G401.6 (cell line): ENCODE data around the gene SMTNL1.

Experiments used
- FAIRE-seq: peaks from 2 replicates; lab custom pipeline; 2012; peaks lifted over from hg19 to GRCh38; lab: Jason Lieb, UNC

SMTNL1 gene

GRCh38 chr11:57597461-57597915 lies 60.1 kb downstream of the SMTNL1 start, which contains the start of gene SERPING1:
SERPING1 (plus strand) TSS chr11:57597685; CDS start chr11:57598271, 586 bp downstream.
- no peak for FAIRE-seq

GRCh38 chr11:57597916-57598830 lies 60.8 kb downstream of the SMTNL1 start:
- FAIRE-seq = no peak

GRCh38 chr11:57598831-57599155 lies 61.4 kb downstream of the SMTNL1 start:
- no peak for FAIRE-seq

DNA sequence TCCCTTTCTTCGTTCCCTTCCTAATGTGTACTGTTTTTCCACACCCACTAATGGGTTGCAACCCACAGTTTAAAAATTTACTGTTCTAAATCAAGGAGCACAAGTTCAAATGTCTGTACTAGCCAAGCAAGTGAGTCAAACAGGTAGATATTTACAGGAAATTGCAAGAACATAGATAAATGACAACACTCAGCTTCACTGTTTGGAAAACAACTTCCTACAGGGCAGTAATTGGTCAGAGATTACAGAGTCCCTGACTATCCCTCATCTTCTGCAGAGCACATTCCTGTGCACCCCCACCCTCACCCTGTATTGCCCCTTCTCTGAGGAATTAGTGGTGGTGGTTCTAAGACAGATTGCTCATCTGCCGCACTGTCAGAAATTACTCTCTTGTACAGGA lies 62.0 kb downstream of the SMTNL1 start:
- FAIRE-seq = no peak
